K562 (cell line): ENCODE data around the gene CR2. TPM values are rescaled to one million over a fixed set of nuclear protein-coding genes. Genes with fewer than 3 reads are reported as not detected.
A peak's percentile ranks its signal among the peaks of the same experiment; 100 is the strongest.

Experiments used
- ATAC-seq: fragments of 200-7000 bp; cut with Tn5 transposase; 3 replicates; pipeline ENCODE4 v1.9.1; 2020; ENCODE audit warnings: moderate library complexity
- BruUV-seq: library from RNA; stranded (reverse); fragments of 400-500 nt; replicated peaks from 2 replicates; lab custom pipeline; 2021; lab: Mats Ljungman, UMichigan
- CTCF ChIA-PET: fragments of 300-600 bp; formaldehyde crosslinking; extraction: SDS; loops from one replicate; lab custom pipeline; 2021; ENCODE audit warnings: low intra/inter-chr PET ratio; lab: Yijun Ruan, JAX
- POLR2A ChIA-PET: fragments of 300-600, 350-650 bp; sonication (Branson Sonifier 250); formaldehyde crosslinking; extraction: SDS; loops from one replicate; lab custom pipeline; 2021; ENCODE audit warnings: antibody characterized with exemption, inconsistent platforms; lab: Yijun Ruan, JAX
- DNase-seq, 4 experiments: peaks; one replicate each; pipeline versions ENCODE4 v3.0.0 to v3.0.0-alpha.2; 2011 to 2018; ENCODE audit warnings: low spot score in 3 of 4, mixed read lengths in 3 of 4; ENCODE audit errors: extremely low read depth in 1 of 4
- FAIRE-seq: peaks from 2 replicates; lab custom pipeline; 2011; peaks lifted over from hg19 to GRCh38; lab: Jason Lieb, UNC
- H2AFZ ChIP-seq: 2 replicates; pipeline ENCODE4 v1.6.0; 2011; ENCODE audit warnings: low read depth, low read length, control low read depth, inconsistent platforms
- H3K27ac ChIP-seq: fragments of 200-600 bp; 3 replicates; pipeline ENCODE4 v1.8.0; 2011; ENCODE audit warnings: low read depth, mild to moderate bottlenecking, control low read depth, inconsistent platforms, low read length, moderate library complexity, mixed read lengths; ENCODE audit errors: extremely low read depth
- H3K27me3 ChIP-seq, 2 experiments: fragments of 300-600 bp in 1 of 2; 2 replicates in 1 of 2; 3 replicates in 1 of 2; pipeline versions ENCODE4 v1.6.0 to v1.8.0; 2011; ENCODE audit warnings: inconsistent platforms in 2 of 2, low read length in 2 of 2, mild to moderate bottlenecking in 1 of 2, mixed read lengths in 1 of 2, moderate library complexity in 1 of 2; ENCODE audit not compliant: control insufficient read depth in 2 of 2, insufficient read depth in 2 of 2
- H3K36me3 ChIP-seq: fragments of 300-600 bp; 3 replicates; pipeline ENCODE4 v1.8.0; 2011; ENCODE audit warnings: mild to moderate bottlenecking, low read length, inconsistent platforms; ENCODE audit not compliant: control insufficient read depth, insufficient read depth
- H3K4me1 ChIP-seq, 2 experiments: fragments of 200-600 bp in 1 of 2; replicated peaks in 1 of 2; 2 replicates in 1 of 2; 3 replicates in 1 of 2; pipeline versions ENCODE4 v1.5.1 to v1.8.0; 2011; ENCODE audit warnings: inconsistent platforms in 2 of 2, low read length in 2 of 2, mild to moderate bottlenecking in 1 of 2, mixed read lengths in 1 of 2, moderate library complexity in 1 of 2; ENCODE audit not compliant: control insufficient read depth in 2 of 2, insufficient read depth in 2 of 2
- H3K4me2 ChIP-seq: 2 replicates; pipeline ENCODE4 v1.6.1; 2011; ENCODE audit warnings: low read length, control low read depth, inconsistent platforms, mixed read lengths; ENCODE audit not compliant: insufficient read depth
- H3K4me3 ChIP-seq: fragments of 200-600 bp; sonication (generic), shearing (Covaris generic); 2 replicates; pipeline ENCODE4 v1.5.1; 2016; ENCODE audit warnings: control low read depth, inconsistent platforms
- H3K79me2 ChIP-seq: fragments of 200-600 bp; 3 replicates; pipeline ENCODE4 v1.8.0; 2011; ENCODE audit warnings: low read length, inconsistent platforms; ENCODE audit not compliant: control insufficient read depth, insufficient read depth
- H3K9ac ChIP-seq, 2 experiments: 2 replicates each; pipeline versions ENCODE4 v1.6.0 to v1.6.1; 2011; ENCODE audit warnings: low read depth in 2 of 2, low read length in 2 of 2, control low read depth in 1 of 2, inconsistent platforms in 1 of 2, mild to moderate bottlenecking in 1 of 2, mixed read lengths in 1 of 2; ENCODE audit not compliant: insufficient read depth in 1 of 2
- H3K9me1 ChIP-seq: one replicate; pipeline ENCODE4 v1.6.0; 2011; ENCODE audit warnings: inconsistent platforms, mild to moderate bottlenecking, low read length, moderate library complexity; ENCODE audit not compliant: control insufficient read depth, insufficient read depth
- H3K9me3 ChIP-seq: replicated peaks from 2 replicates; pipeline ENCODE4 v1.5.1; 2011; ENCODE audit warnings: low read depth, low read length, inconsistent platforms; ENCODE audit not compliant: control insufficient read depth, insufficient read depth
- H4K20me1 ChIP-seq: replicated peaks from 2 replicates; pipeline ENCODE4 v1.6.1; 2011; ENCODE audit warnings: low read length, inconsistent platforms, mixed read lengths; ENCODE audit not compliant: control insufficient read depth, insufficient read depth
- E2F1 ChIP-seq: sonication (generic); formaldehyde crosslinking; IDR thresholded peaks from 2 replicates; pipeline ENCODE4 v1.8.1; 2023; ENCODE audit warnings: mild to moderate bottlenecking, missing genetic modification reagents, moderate library complexity
- SPI1 ChIP-seq: IDR thresholded peaks from 2 replicates; pipeline ENCODE4 v1.6.1; 2011; ENCODE audit warnings: low read depth, low read length, control low read depth, borderline replicate concordance
- TGIF2 ChIP-seq: sonication (generic); formaldehyde crosslinking; IDR thresholded peaks from 2 replicates; pipeline ENCODE4 v1.8.1; 2022; ENCODE audit warnings: mild to moderate bottlenecking, missing genetic modification reagents, moderate library complexity
- TSHZ1 ChIP-seq: fragments of 250-450 bp; sonication (Bioruptor Pico); IDR thresholded peaks from 2 replicates; pipeline ENCODE4 v1.4.0; 2020; ENCODE audit warnings: mild to moderate bottlenecking, moderate library complexity
- ZBTB34 ChIP-seq: fragments of 250-450 bp; sonication (Bioruptor Pico); IDR thresholded peaks from 2 replicates; pipeline ENCODE4 v1.8.0; 2021; ENCODE audit warnings: mild to moderate bottlenecking, moderate library complexity
- ZNF253 ChIP-seq: fragments of 250-450 bp; sonication (Bioruptor Pico); conservative IDR thresholded peaks from 2 replicates; pipeline ENCODE4 v1.6.1; 2021; ENCODE audit warnings: mild to moderate bottlenecking
- WGBS: fragments of 100-300 bp; shearing (Covaris generic); methylation state at CpG from one replicate; pipeline ENCODE4 v1.1.6; 2016; ENCODE audit warnings: low coverage, mixed read lengths; ENCODE audit not compliant: insufficient coverage; ENCODE audit errors: missing lambda C conversion rate; 5-methylcytosine and 5-hydroxymethylcytosine counted together
- in situ Hi-C: fragments of 300-500 bp; cut with MboI; formaldehyde crosslinking; loops from 4 replicates; pipeline ENCODE4 v1.15.0; 2018; ENCODE audit warnings: inconsistent platforms, mixed read lengths
- intact Hi-C: fragments of 100-400 bp; cut with micrococcal nuclease; formaldehyde crosslinking; loops from 2 replicates; pipeline ENCODE4 v1.14.2; 2022
- polyA plus RNA-seq, 8 experiments: library from polyadenylated mRNA; depleted of rRNA in 4 of 8; stranded (reverse) in 5 of 8; unstranded in 3 of 8; fragments of >200 nt; fragmentation: Nextera tagmentation in 2 of 8; fragmentation: Illumina TruSeq in 1 of 8; extraction: Ambion mirVana in 2 of 8; extraction: Trizol in 1 of 8; gene quantifications; 2 replicates each; pipeline versions ENCODE4 v1.2.1 to v1.2.3, GENCODE V29; 2011 to 2014; ENCODE audit warnings: inconsistent platforms in 1 of 8, missing spikeins in 1 of 8
- total RNA-seq, 7 experiments: library from RNA; depleted of rRNA in 6 of 7; stranded (reverse); fragments of >200 nt in 6 of 7; fragmentation: Illumina TruSeq in 2 of 7; extraction: Trizol in 2 of 7; gene quantifications; 2 replicates each; pipeline versions ENCODE4 v1.2.1 to v1.2.3, GENCODE V29; 2011 to 2021; ENCODE audit warnings: low replicate concordance in 1 of 7
- TF ChIP-seq, protein P1 (sequence below): fragments of 450-650 bp; IDR thresholded peaks from 2 replicates; pipeline ENCODE4 v1.6.1; 2018; ENCODE audit warnings: mild to moderate bottlenecking, low read depth; ENCODE audit not compliant: partially characterized antibody

Gene CR2
- total and polyA plus RNA-seq, 9 of the 15 experiments (the other 6 are each of a cell fraction or from before 2014, with no cell fraction given): 0.07 to 0.67 (median 0.37) TPM

DNA sequence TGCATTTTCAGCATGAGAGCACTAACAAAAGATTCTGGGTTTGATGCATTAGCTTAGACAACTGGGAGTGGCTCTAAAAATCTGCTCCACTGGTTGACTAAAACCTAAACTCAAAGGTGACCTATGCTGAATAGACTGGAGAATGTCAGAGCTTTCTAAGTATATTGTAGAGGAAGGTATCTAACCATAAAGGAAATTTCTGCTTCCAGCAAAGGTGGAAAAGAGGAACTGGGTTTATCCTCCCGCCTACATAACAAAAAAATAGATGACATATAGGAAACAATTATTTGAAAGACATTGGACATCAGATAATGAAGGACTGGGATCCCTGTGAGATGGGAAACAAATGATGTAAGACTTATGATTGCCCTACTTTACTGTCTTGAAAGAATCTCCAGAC is 35.8 kb upstream of the CR2 start:
- Histone ChIP-seq H3K4me2 (no peak overlapping the region), H3K36me3 (no peaks in the 10 kb centered on the region), H3K9me1 (no peaks in the 10 kb centered on the region), H3K4me3 (no peak overlapping the region), H3K9me3 (peaks cover 2% of the 10 kb centered on the region; the same call in 1 of the 2 replicates), H4K20me1 (no peaks in the 10 kb centered on the region), H3K79me2 (no peaks in the 10 kb centered on the region), H3K9ac (no peak overlapping the region), H3K4me1 (no peaks in the 10 kb centered on the region), H2AFZ (no peak overlapping the region), H3K27ac (no peak overlapping the region), H3K27me3 (no peaks in the 10 kb centered on the region)
- in situ Hi-C loops (no loop called here), intact Hi-C loops (no loop called here)
- POLR2A ChIA-PET: no interaction called here
- no peak for TF ChIP-seq E2F1 (CRISPR knock-in tag)
- TF ChIP-seq SPI1: peak; percentile 79
- CTCF ChIA-PET: no interaction called here
- BruUV-seq: no TSS peak
- 18% methylated on average over 1 of the region's 1 CpG for WGBS
- no peak for DNase-seq
- no peak for ATAC-seq
- FAIRE-seq: no peak

DNA sequence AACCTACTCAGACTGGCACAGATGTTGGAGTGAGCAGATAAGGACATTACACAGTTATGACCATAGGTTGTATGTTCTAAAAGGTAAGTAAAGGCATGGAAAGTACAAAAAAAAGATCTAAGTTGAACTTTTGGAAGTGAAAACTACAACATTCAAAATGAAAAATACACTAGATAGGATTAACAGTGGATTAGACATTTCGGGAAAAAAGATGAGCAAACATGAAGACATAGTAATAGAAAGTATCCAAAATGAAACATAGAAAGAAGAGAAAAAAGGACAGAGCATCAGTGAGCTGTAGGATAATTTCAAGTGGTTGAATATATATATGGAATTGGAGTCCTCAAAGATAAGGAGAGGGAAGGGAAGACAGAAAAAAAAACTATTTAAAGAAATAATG is 34.0 kb upstream of the CR2 start:
- no peak for ATAC-seq
- no peak overlapping the region for H3K9ac ChIP-seq
- H3K4me2 ChIP-seq: no peak overlapping the region
- no peaks in the 10 kb centered on the region for H3K79me2 ChIP-seq
- in situ Hi-C loops (no loop called here), intact Hi-C loops (no loop called here)
- H3K36me3 ChIP-seq: no peaks in the 10 kb centered on the region
- ChIA-PET CTCF (no interaction called here), POLR2A (interaction anchor here (1.0 kb wide), 1 partner anchor 11 kb away, joined by 3 read pairs; no protein-coding TSS in a partner anchor)
- H3K9me1 ChIP-seq: no peaks in the 10 kb centered on the region
- no peak for DNase-seq
- WGBS: 5% methylated on average over 1 of the region's 1 CpG
- H4K20me1 ChIP-seq: no peaks in the 10 kb centered on the region
- BruUV-seq: no TSS peak
- H3K27me3 ChIP-seq: no peaks in the 10 kb centered on the region
- H3K27ac ChIP-seq: no peak overlapping the region
- FAIRE-seq: no peak
- peaks cover 0 to 8% of the 10 kb centered on the region in 2 experiments; a peak in 2 of 5 replicates for H3K4me1 ChIP-seq
- peaks cover 2% of the 10 kb centered on the region; the same call in 1 of the 2 replicates for H3K9me3 ChIP-seq
- no peak overlapping the region for H2AFZ ChIP-seq
- H3K4me3 ChIP-seq: no peak overlapping the region
- no peak for TF ChIP-seq ZBTB34 (CRISPR knock-in tag)
- no peak for TF ChIP-seq ZNF253 (CRISPR knock-in tag)
- TF ChIP-seq TGIF2 (CRISPR knock-in tag): no peak
- TF ChIP-seq, protein P1, sequence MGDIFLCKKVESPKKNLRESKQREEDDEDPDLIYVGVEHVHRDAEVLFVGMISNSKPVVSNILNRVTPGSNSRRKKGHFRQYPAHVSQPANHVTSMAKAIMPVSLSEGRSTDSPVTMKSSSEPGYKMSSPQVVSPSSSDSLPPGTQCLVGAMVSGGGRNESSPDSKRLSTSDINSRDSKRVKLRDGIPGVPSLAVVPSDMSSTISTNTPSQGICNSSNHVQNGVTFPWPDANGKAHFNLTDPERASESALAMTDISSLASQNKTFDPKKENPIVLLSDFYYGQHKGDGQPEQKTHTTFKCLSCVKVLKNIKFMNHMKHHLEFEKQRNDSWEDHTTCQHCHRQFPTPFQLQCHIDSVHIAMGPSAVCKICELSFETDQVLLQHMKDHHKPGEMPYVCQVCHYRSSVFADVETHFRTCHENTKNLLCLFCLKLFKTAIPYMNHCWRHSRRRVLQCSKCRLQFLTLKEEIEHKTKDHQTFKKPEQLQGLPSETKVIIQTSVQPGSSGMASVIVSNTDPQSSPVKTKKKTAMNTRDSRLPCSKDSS: peak; percentile 93
- TF ChIP-seq TSHZ1 (CRISPR knock-in tag): no peak
